Measurements from ENCODE around the gene RXRA.
A peak's percentile ranks its signal among the peaks of the same experiment; 100 is the strongest.

Gene RXRA

GRCh38 chr9:134370638-134371037, 44.4 kb downstream of the RXRA start:
- TF ChIP-seq CTCF (IDR thresholded peaks at IDR 0.05; ENCODE audit: low read depth, low read length, missing control alignments): no peak
- DNase-seq (ENCODE audit: low read depth): no peak
- H3K4me3 ChIP-seq (ENCODE audit: low read depth, low read length): no peak overlapping the region
- in situ Hi-C loops (cut with HindIII; ENCODE audit: low sequenced_read_pairs): no loop called here

- in situ Hi-C loops (cut with HindIII; ENCODE audit: low sequenced_read_pairs): no loop called here
- no peak for DNase-seq (ENCODE audit: low read depth)
- no peak overlapping the region for H3K4me3 ChIP-seq (ENCODE audit: low read depth, low read length)
- no peak for TF ChIP-seq CTCF (IDR thresholded peaks at IDR 0.05; ENCODE audit: low read depth, low read length, missing control alignments)
Measured at GRCh38 chr9:134371731-134372130, 45.5 kb downstream of the RXRA start.

GRCh38 chr9:134372581-134373267, 46.5 kb downstream of the RXRA start:
- in situ Hi-C loops (cut with HindIII; ENCODE audit: low sequenced_read_pairs): no loop called here
- H3K4me3 ChIP-seq (ENCODE audit: low read depth, low read length): no peak overlapping the region
- TF ChIP-seq CTCF (IDR thresholded peaks at IDR 0.05; ENCODE audit: low read depth, low read length, missing control alignments): no peak
- no peak for DNase-seq (ENCODE audit: low read depth)

- TF ChIP-seq CTCF (IDR thresholded peaks at IDR 0.05; ENCODE audit: low read depth, low read length, missing control alignments): peak; percentile 4
- in situ Hi-C loops (cut with HindIII; ENCODE audit: low sequenced_read_pairs): no loop called here
- H3K4me3 ChIP-seq (ENCODE audit: low read depth, low read length): no peak overlapping the region
Measured at GRCh38 chr9:134373269-134373668, 47.0 kb downstream of the RXRA start.

GRCh38 chr9:134373953-134374300, 47.7 kb downstream of the RXRA start:
- TF ChIP-seq CTCF (IDR thresholded peaks at IDR 0.05; ENCODE audit: low read depth, low read length, missing control alignments): no peak
- in situ Hi-C loops (cut with HindIII; ENCODE audit: low sequenced_read_pairs): no loop called here
- DNase-seq (ENCODE audit: low read depth): no peak
- H3K4me3 ChIP-seq (ENCODE audit: low read depth, low read length): no peak overlapping the region

More at GRCh38 chr9:134373269-134373668, 47.0 kb downstream of the RXRA start:
- DNase-seq (ENCODE audit: low read depth): no peak

- no peak for TF ChIP-seq CTCF (IDR thresholded peaks at IDR 0.05; ENCODE audit: low read depth, low read length, missing control alignments)
- H3K4me3 ChIP-seq (ENCODE audit: low read depth, low read length): no peak overlapping the region
- in situ Hi-C loops (cut with HindIII; ENCODE audit: low sequenced_read_pairs): no loop called here
- DNase-seq (ENCODE audit: low read depth): no peak
Measured at GRCh38 chr9:134374301-134375010, 48.2 kb downstream of the RXRA start.

All from astrocyte of the cerebellum (primary cell).